Natural killer cell (primary cell): ENCODE measurements around the gene LRP3. TPM values are rescaled to one million over a fixed set of nuclear protein-coding genes. Genes with fewer than 3 reads are reported as not detected.

Source experiments
- ATAC-seq, 3 donors: fragments of 150-1000 bp in 2 of 3; fragments of 200-7000 bp in 1 of 3; cut with Tn5 transposase; 1 replicate in 1 of 3; 2 replicates in 2 of 3; pipeline ENCODE4 v1.10.0; 2021; ENCODE audit warnings: mild to moderate bottlenecking in 2 of 3, moderate library complexity in 2 of 3
- DNase-seq, 2 donors: peaks; one replicate each; pipeline versions ENCODE4 v3.0.0 to v3.0.0-alpha.2; 2013 to 2021; ENCODE audit warnings: mixed read lengths in 1 of 2
- H3K27ac ChIP-seq: one replicate; pipeline ENCODE4 v1.5.1; 2013; ENCODE audit warnings: mild to moderate bottlenecking, low read length
- H3K27me3 ChIP-seq: one replicate; pipeline ENCODE4 v1.6.1; 2013; ENCODE audit warnings: low read length; ENCODE audit not compliant: control insufficient read depth, insufficient read depth
- H3K36me3 ChIP-seq: one replicate; pipeline ENCODE4 v1.6.1; 2013; ENCODE audit warnings: low read length; ENCODE audit not compliant: control insufficient read depth, insufficient read depth
- H3K4me1 ChIP-seq: one replicate; pipeline ENCODE4 v1.6.1; 2013; ENCODE audit warnings: low read length; ENCODE audit not compliant: control insufficient read depth, insufficient read depth
- H3K4me3 ChIP-seq: one replicate; pipeline ENCODE4 v1.5.1; 2013; ENCODE audit warnings: low read length
- H3K9me3 ChIP-seq: one replicate; pipeline ENCODE4 v1.6.1; 2013; ENCODE audit warnings: low read length; ENCODE audit not compliant: control insufficient read depth, insufficient read depth
- H3K27ac Mint-ChIP-seq, 2 donors: one replicate each; pipeline ENCODE4 v1.8.0; 2022; ENCODE audit warnings: mild to moderate bottlenecking in 2 of 2, mixed read lengths in 2 of 2, moderate library complexity in 1 of 2
- H3K27me3 Mint-ChIP-seq, 2 donors: one replicate each; pipeline ENCODE4 v1.8.0; 2022; ENCODE audit warnings: low read depth in 2 of 2, mixed read lengths in 2 of 2
- H3K36me3 Mint-ChIP-seq: one replicate; pipeline ENCODE4 v1.8.0; 2022; ENCODE audit warnings: mixed read lengths
- H3K4me1 Mint-ChIP-seq, 2 donors: one replicate each; pipeline ENCODE4 v1.8.0; 2022; ENCODE audit warnings: mixed read lengths in 2 of 2
- H3K4me3 Mint-ChIP-seq: one replicate; pipeline ENCODE4 v1.8.0; 2022; ENCODE audit warnings: mild to moderate bottlenecking, moderate library complexity, mixed read lengths
- H3K9me3 Mint-ChIP-seq, 2 donors: one replicate each; pipeline ENCODE4 v1.8.0; 2022; ENCODE audit warnings: mixed read lengths in 2 of 2
- CTCF ChIP-seq: fragments of 200-600 bp; IDR thresholded peaks from one replicate; pipeline ENCODE4 v1.8.0; 2022; ENCODE audit warnings: antibody characterized with exemption
- WGBS: methylation state at CpG from one replicate; pipeline ENCODE4 v1.1.7; 2013; ENCODE audit warnings: missing lambda C conversion rate; ENCODE audit not compliant: insufficient coverage; 5-methylcytosine and 5-hydroxymethylcytosine counted together
- intact Hi-C: fragments of 100-400 bp; cut with micrococcal nuclease; formaldehyde crosslinking; loops from one replicate; pipeline ENCODE4 v1.14.2; 2022
- total RNA-seq, 4 donors: library from RNA; stranded (reverse); fragments of 120-200 nt in 1 of 4; gene quantifications; one replicate each; pipeline versions ENCODE4 v1.2.3 to v1.2.4, GENCODE V29; 2013 to 2022

Gene LRP3
- total RNA-seq, 3 donors from 2014 or later (not counting 1 experiment from before 2014, with no cell fraction given): 0.33 to 0.38 TPM; not detected in 1

GRCh38 chr19:33231511-33231910 lies 37.4 kb downstream of the LRP3 start:
- H3K4me3 Mint-ChIP-seq: no peak overlapping the region
- Histone ChIP-seq H3K27me3 (peaks cover 18% of the 10 kb centered on the region), H3K36me3 (no peaks in the 10 kb centered on the region), H3K9me3 (peaks cover 5% of the 10 kb centered on the region), H3K27ac (no peak overlapping the region), H3K4me1 (peaks cover 14% of the 10 kb centered on the region), H3K4me3 (no peak overlapping the region)
- intact Hi-C loops: no loop called here
- H3K4me1 Mint-ChIP-seq: peaks cover 0 to 6% of the 10 kb centered on the region in 2 donors
- DNase-seq (no peak), ATAC-seq (no peak)
- H3K27ac Mint-ChIP-seq: no peak overlapping the region
- H3K36me3 Mint-ChIP-seq: peaks cover 16% of the 10 kb centered on the region
- no peak for TF ChIP-seq CTCF
- H3K27me3 Mint-ChIP-seq: peaks cover 23 to 28% of the 10 kb centered on the region in 2 donors
- 94% methylated on average over 4 of the region's 5 CpGs for WGBS
- peaks cover 6 to 11% of the 10 kb centered on the region in 2 donors for H3K9me3 Mint-ChIP-seq

GRCh38 chr19:33232656-33233055 lies 38.5 kb downstream of the LRP3 start:
- peaks cover 19 to 23% of the 10 kb centered on the region in 2 donors for H3K27me3 Mint-ChIP-seq
- intact Hi-C loops: no loop called here
- H3K27me3 ChIP-seq: peaks cover 11% of the 10 kb centered on the region
- peaks cover 4 to 10% of the 10 kb centered on the region in 2 donors for H3K9me3 Mint-ChIP-seq
- DNase-seq (no peak), ATAC-seq (no peak)
- no peak overlapping the region for H3K27ac ChIP-seq
- peaks cover under 1% of the 10 kb centered on the region for H3K9me3 ChIP-seq
- H3K4me1 Mint-ChIP-seq: peaks cover 0 to 5% of the 10 kb centered on the region in 2 donors
- H3K4me3 ChIP-seq: no peak overlapping the region
- peaks cover 12% of the 10 kb centered on the region for H3K36me3 Mint-ChIP-seq
- no peak for TF ChIP-seq CTCF
- H3K4me3 Mint-ChIP-seq: no peak overlapping the region
- no peaks in the 10 kb centered on the region for H3K36me3 ChIP-seq
- H3K27ac Mint-ChIP-seq: no peak overlapping the region
- 88% methylated on average over 12 of the region's 12 CpGs for WGBS
- H3K4me1 ChIP-seq: peaks cover 8% of the 10 kb centered on the region

- H3K9me3 Mint-ChIP-seq: peaks cover 2 to 5% of the 10 kb centered on the region in 2 donors
- ATAC-seq: no peak
Measured at GRCh38 chr19:33233056-33233873, 39.1 kb downstream of the LRP3 start.

More at GRCh38 chr19:33233056-33233873, 39.1 kb downstream of the LRP3 start:
- Histone ChIP-seq H3K9me3 (no peaks in the 10 kb centered on the region), H3K36me3 (no peaks in the 10 kb centered on the region), H3K4me3 (no peak overlapping the region), H3K27me3 (peaks cover 6% of the 10 kb centered on the region), H3K27ac (no peak overlapping the region), H3K4me1 (peaks cover 8% of the 10 kb centered on the region)
- intact Hi-C loops: no loop called here
- peaks cover 0 to 5% of the 10 kb centered on the region in 2 donors for H3K4me1 Mint-ChIP-seq
- H3K27me3 Mint-ChIP-seq: peaks cover 13 to 19% of the 10 kb centered on the region in 2 donors
- no peak overlapping the region for H3K27ac Mint-ChIP-seq
- no peak overlapping the region for H3K4me3 Mint-ChIP-seq
- no peak for TF ChIP-seq CTCF
- peaks cover 6% of the 10 kb centered on the region for H3K36me3 Mint-ChIP-seq
- no peak for DNase-seq
- WGBS: 95% methylated on average over 9 of the region's 9 CpGs
